HG03521 (cell line): ENCODE data around the gene KRTAP10-2.

Experiments
- ATAC-seq: cut with Tn5 transposase; IDR thresholded peaks from one replicate; pipeline ENCODE4 v1.9.1; 2021; ENCODE audit warnings: mild to moderate bottlenecking, moderate library complexity; ENCODE audit not compliant: unreplicated experiment

The KRTAP10-2 gene

GRCh38 chr21:44540741-44541288 lies 10.5 kb downstream of the KRTAP10-2 start:
- ATAC-seq = no peak

- no peak for ATAC-seq
Observed at GRCh38 chr21:44539991-44540666, 11.2 kb downstream of the KRTAP10-2 start, which contains the start of gene KRTAP10-1. Gene KRTAP10-1 (minus strand): TSS chr21:44540195. CDS start chr21:44540150, 45 bp downstream.

GRCh38 chr21:44539046-44539445 lies 12.3 kb downstream of the KRTAP10-2 start:
- ATAC-seq = no peak

GRCh38 chr21:44537930-44538911 lies 13.1 kb downstream of the KRTAP10-2 start:
- ATAC-seq = no peak

DNA sequence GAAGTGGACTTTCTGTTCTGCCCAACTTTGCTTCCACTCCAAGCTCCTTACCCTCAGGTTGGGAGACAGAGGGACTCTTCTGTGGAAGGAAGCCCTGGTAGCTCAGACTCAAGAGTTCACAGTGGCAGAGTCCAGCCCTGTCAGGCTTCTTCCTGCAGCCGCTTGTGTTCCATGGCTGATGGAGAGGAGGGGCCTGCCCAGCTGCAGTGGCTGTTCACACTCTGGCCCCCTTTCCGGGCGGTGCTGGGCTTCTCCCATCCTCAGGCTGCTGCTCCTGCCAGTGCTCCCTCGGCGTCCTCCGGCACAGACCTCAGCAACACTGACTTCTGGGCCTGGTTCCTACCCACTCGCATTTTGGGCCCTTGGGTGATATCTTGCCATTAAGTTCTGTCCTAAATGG lies 15.3 kb downstream of the KRTAP10-2 start:
- ATAC-seq = no peak

GRCh38 chr21:44534688-44535087 lies 16.6 kb downstream of the KRTAP10-2 start:
- ATAC-seq = no peak

DNA sequence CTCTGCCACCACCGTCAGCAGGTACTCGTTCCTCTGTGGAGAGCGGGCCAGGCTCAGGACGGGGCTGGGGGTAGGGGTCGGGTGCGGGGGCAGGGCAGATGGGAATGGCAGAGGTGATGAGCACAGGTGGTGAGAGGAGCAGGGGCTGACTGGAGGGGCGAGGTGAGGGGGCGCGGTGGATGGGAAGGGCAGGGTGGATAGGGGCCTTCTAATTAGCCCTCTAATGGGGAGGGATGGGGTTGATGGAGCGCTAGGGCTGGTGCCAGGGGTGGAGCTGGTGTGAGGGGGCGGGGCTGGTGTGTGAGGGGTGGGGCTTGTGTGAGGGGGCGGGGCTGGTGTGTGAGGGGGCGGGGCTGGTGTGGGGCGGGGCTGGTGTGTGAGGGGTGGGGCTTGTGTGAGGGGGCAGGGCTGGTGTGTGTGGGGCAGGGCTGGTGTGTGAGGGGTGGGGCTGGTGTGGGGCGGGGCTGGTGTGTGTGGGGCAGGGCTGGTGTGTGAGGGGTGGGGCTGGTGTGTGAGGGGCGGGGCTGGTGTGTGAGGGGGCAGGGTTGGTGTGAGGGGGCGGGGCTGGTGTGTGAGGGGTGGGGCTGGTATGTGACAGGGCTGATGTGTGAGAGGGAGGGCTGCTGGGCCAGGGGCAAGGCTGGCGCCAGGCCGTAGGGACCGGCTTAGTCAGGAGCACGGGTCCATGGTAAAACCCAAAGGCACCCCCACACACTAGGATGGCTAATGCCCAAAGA lies 17.2 kb downstream of the KRTAP10-2 start:
- ATAC-seq = no peak

DNA sequence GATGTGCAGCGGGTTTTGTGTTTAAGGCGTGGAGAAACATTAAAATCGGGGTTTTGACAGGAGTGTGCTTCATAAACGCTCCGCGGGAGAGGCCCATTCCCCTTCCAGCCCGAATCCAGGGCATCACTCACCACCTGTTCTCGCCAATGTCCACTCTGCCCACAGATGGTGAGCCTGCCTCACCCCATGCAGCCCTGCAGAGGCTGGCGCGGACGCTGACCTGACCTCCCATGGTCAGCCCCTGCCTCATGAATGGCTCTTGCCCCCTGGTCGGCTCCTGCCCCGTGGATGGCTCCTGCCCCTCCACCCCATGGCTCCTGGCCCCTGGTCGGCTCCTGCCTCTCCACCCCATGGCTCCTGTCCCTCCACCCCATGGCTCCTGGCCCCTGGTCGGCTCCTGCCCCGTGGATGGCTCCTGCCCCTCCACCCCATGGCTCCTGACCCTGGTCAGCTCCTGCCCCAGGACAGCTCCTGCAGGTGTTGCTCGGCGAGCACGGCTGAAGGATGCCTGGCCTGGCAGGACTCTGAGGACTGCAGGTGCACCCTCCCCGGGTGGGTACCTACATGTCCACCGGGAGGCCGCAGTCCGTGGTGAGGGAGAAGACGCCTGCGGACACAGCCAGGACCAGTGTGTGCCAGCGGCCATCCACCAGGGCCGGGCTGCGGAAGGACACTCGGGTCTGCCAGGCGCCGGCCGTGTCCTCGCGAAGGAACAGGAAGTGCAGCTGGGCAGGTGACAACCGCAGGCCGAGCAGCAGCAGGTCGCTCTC lies 18.0 kb downstream of the KRTAP10-2 start:
- no peak for ATAC-seq

GRCh38 chr21:44532712-44533111 lies 18.6 kb downstream of the KRTAP10-2 start:
- ATAC-seq = no peak

DNA sequence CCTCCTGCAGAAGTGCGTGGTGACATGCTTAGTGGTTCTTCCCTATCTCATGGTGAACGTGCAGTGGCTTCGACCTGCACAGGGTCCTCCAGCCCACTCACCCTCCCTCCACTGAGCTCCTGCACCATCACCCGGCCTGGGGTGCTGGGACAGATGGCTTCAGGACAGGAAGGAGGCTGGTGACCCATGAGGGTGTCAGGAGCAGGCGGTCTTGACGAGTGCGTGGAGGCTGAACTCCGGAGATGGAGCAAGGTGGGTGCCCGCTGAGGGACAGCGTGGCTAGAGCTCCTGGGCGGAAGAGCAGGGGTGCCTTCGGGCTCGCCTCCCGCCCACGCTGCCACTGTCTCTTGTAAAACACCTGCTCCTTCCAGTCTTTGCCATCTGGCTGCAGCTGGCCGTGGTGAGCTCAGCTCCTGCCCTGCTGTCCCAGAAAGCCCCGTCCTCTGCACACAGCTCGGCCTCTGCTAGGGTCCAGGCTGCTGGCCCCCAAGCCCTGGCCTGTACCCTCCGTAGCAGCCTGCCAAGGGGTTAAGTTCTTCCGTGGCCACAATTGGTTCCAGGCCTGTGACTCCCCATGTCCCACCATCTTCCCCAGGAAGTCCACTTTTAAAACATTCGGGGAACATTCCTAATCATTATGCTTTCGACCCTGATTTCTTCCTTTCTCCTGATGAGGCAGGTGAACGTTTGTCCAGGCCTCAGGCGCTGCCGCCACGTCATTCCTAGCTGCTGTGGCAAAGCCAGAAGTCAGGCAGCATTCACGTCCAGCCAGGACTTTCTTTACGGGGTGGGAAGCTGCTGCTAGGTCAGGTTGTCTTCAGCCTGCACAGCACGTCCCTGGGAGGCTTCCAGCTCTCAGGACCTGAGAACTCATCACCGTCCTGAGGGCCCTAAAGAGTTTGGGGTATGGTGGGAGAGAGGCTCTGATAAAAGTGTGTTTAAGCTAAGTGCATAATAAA lies 19.4 kb downstream of the KRTAP10-2 start:
- ATAC-seq = no peak

DNA sequence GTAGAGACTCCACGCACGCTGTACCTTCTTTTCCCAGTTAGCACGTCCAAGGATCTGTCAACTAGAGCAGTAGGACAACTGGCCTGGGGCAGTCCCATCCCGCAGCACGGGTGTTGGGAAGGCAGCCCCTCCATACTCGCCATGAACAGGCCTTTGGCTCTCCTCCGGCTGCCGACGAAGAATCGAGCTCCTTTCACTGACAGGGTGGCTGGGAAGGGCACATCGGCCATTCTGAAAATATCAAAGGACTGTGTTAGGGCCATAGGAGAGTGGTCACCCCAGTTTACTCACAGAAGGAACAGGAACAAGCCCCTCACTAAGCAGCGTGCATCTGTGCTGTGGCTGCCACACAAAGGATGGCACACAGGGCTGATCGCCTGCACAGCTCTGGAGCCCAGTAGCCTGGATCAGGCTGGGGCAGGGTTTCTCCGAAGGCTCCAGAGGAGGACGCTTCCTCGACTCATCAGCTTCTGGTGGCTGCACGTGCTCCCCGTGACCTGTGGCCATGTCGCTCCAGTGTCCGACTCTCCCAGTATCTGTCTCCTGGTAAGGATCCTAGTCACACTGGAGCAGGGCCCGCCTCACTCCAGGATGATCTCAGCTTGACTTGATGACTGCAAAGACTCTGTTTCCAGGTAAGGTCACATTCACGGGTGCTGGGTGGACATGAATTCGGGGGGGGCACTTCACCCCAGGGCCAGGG lies 20.3 kb downstream of the KRTAP10-2 start:
- no peak for ATAC-seq

DNA sequence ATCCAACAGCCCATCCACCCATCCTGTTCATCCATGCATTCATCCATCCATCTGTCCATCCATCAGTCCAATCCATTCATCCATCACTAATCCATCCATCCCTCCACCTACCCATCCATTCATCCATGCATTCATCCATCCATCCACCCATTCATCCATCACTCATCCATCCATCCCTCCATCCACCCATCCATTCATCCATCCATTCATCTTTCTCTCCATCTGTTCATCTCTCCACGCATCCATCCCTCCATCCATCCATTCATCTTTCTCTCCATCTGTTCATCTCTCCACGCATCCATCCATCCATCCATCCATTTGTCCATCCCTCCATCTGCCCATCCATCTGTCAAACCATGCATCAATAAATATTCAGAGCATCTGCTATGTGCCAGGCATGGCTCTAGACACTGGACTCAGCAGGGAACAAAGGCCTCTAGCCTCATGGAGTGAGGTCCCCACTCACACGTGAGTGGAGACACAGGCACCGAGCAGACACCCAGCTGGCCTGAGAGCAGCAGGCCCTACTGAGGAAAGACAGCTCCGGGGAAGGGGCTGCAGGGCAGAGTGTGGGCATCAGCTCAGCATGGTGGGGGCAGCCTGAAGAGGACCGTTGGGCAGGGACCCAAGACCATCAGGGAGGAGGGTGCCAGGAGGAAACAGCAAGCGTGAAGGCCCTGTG lies 20.9 kb downstream of the KRTAP10-2 start:
- no peak for ATAC-seq

- ATAC-seq = no peak
Observed at GRCh38 chr21:44529503-44530125, 21.7 kb downstream of the KRTAP10-2 start.

DNA sequence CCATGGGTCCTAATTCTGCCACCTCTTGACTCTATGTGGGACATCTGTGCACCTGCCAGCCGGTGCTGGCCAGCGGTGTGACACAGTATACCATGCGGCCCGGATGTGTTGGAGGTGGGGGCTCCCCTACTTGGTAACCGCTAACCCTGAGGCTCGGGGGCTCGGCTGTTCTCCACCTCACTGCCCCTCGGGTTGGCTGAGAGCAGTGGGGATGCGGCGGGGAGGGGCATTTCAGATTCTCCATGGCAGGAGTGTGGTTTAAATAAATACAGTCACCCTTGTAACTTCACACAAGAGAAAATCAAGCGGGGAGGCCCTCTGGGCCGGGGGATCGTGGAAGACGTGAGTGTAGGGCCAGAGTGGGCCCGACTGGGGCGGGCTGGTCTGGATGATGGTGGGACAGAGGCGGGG lies 22.3 kb downstream of the KRTAP10-2 start:
- ATAC-seq = no peak

- no peak for ATAC-seq
Observed at GRCh38 chr21:44528634-44528995, 22.7 kb downstream of the KRTAP10-2 start.

GRCh38 chr21:44527983-44528633 lies 23.2 kb downstream of the KRTAP10-2 start:
- no peak for ATAC-seq
